Hepatocyte (in vitro differentiated cells): ENCODE measurements around the gene SOX4.

Experiments
- CTCF ChIP-seq: fragments of 200-600 bp; sonication (generic); IDR thresholded peaks from 2 replicates; pipeline ENCODE4 v1.5.1; 2016; ENCODE audit warnings: antibody characterized with exemption, mild to moderate bottlenecking; ENCODE audit not compliant: poor library complexity
- EZH2phosphoT487 ChIP-seq: fragments of 200-600 bp; sonication (generic); IDR thresholded peaks from one replicate; pipeline ENCODE4 v1.6.1; 2018; ENCODE audit warnings: antibody characterized with exemption, mild to moderate bottlenecking, low read depth, moderate library complexity; ENCODE audit not compliant: unreplicated experiment, severe bottlenecking

DNA sequence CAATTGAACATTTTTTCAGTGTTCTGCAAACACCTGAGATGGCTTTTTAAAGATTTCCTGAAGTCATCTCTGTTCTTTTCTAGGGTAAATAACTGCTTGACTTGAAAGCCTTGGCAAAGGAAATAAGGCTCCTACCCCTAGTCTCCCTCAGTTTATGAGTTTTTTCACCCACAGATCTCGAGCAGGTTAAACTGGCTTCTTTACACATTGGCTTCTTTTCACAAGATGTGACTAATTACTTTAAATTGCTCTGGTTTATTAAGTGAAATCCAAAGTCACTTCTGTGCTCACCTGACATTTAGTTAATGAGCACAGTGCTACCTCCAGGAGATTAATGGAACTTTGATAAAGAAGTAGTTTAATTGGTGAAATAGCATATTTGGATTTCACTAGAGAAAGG, 33.2 kb downstream of the SOX4 start:
- TF ChIP-seq CTCF (no peak), EZH2phosphoT487 (no peak)
